Inferior parietal cortex (tissue), 1 donor: ENCODE measurements around the gene LPP.

ENCODE experiments used
- DNase-seq: peaks from one replicate; pipeline ENCODE4 v3.0.0-alpha.2; 2016; ENCODE audit errors: extremely low spot score

The LPP gene

DNA sequence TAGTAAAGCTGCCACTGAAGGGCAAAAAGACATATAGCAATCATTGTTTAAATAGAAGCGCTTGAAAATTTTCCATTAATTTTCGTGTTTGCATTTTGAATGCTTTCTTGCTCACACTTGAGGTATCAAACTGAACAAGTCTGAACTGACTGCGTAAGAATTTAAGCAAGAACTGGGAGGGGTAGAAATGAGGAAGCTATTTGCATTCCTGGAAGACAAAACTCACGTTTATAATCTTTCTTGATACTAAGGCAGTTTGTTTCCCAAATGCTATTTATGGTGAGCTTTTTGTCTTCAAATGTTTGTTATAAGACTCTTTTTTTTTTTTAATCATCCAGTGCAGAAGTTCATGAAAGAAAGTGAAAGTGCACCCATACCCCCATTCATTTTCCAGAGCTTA is 518.0 kb downstream of the LPP start:
- DNase-seq = no peak

DNA sequence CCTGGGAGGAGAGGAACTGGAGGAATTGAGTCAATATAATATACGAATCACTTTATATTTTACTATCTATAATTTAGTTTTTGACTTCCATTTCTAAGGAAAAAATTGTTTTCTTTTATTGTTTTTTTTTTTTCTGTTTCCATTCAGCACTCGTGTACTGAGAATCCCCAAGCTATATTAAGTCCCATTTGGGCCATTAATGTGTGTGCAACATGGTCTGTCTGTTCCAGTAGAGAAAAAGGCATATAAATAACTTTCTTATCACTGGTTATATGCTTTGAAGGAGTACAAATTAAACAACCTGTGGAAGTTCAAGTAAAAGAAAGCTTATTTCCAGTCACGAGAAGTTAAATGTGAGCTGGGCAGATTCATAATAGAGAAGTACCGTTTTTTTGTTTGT is 518.9 kb downstream of the LPP start:
- DNase-seq = no peak

DNA sequence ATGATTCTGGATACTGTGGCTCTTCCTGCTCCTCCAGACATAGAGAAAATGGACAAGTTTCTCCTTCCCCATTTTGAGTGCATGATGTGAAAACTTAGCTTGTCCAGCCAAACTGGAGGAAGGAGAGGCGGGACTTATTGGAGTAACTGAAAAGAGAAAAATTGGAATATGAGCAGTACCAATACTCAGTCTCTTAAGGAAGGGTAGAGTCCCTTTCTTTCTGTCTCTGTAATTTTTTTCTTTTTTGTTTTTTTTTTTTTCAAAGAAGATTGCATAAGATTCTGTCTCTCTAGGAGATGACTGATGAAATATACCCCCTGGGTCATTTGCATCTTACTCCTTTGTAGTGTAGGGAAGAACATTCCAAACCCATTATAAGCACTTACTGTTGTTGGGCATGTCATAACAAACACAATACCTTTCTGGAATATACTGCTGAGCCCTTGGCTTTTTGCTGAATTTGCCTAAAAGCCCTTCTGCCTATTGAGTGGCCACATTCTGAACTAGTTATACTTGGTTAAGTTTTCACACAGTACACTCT is 519.8 kb downstream of the LPP start:
- no peak for DNase-seq

DNA sequence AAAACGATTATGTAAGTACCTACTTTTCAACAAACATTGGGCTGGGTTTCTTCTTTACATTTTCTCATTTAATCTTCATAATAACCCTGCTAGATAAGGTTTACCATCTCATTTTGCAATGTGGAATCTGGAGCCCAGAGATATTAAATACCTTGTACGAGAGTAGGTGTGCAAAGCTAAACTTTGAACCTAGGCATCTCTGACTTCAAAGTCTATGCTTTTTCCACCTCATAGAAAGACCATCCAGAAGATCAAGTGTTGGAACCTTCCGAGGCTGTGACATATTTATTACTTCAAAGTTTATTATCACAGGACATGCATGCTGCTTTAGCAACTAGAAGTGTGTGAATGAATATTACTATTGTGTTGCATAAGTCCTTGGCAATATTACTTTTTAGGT is 520.6 kb downstream of the LPP start:
- DNase-seq = no peak

DNA sequence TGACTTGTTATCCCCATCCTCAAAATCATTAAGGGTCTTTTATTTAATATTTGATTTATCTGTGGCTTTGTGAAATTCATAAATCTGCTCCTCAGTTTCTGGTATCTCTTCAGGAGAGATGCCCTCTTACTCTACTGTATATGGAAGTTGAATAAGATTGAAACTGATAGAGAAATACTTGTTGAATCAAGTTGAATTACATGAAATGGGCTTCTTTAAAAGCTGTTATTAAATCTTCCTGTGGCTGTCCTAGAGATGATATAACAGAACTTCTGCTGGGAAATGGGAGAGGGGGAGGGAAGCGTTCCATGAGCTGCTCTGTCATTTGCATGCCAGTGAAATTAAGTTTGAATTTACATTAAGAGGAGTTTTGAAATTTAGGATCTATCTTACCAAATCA is 523.4 kb downstream of the LPP start:
- no peak for DNase-seq

DNA sequence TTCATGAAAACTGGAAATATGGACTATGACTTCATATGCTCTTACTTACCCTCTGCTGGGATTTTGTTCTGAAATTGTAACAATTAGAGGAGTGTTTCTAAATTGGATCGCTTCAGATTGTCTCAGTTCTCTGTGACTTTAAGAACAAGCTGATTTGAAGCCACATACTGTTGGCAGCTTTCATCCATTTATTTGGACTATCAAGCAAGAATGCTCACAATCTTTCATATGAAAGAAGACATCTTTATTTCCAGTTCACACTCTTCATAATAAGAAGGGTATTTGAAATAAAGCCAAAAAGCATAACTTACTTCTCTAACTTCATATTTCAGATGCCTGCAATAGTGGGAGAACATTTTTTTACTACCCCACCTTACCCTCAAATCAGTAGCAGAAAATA is 526.2 kb downstream of the LPP start:
- no peak for DNase-seq

DNA sequence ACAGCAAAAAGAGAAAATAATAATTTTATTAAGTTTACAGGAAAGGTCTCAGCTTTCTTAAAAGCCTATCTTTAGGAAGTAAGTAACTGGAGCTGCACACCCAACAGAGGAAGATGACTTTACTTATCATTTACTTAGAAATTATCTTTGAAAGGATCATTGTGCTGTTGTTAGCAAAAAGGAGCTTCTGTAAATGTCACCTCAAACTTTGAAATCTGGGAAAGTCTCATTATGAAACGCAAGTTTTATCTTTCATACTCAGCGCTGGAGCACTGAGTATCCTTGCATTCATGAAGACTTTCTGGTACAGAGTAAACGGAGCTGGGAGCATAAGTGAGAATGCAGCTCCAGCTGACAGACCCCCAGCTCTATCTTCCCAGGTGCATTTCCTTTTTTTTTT is 526.6 kb downstream of the LPP start:
- DNase-seq = no peak

DNA sequence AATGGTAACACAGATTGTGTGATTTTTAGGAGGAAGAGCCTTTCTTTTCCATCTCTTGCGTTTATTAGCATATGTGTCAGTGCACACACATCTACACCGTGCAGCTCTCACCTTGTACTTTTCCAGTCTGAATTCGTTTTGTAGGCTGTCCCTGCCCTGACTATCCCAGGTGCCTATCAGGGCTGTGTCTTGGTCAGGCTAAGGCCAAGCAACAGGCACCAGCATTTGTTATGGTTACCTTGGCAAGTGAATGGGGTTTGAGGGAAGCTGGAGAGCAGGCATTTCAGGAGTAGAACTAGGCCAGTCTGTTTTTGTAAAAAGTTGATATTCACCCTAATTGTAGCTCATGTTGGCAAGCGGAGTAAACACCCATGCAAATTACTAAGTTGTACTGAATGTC is 528.4 kb downstream of the LPP start:
- DNase-seq = no peak

DNA sequence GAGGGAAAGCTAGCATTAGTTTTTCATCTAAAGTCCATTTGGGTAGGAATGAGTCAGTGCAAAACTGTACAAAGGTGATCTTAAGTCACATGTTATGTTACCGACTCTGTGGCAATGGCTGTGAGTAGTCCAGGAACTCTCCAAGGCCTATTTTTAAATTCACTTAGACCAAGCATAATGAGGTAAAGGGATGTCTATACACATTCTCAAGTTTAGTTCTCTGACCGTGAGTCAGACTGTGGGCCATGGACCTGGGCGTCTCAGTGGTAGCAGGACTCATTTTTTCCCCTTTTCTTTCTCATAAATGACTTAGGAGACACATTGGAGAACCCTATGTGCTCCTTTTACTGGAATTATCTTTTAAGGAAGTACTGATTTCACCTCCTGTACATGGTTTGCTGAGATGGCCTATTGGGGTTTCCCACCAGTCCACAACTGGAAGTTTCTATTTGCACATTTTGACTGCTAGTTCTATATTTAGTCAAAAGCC is 529.1 kb downstream of the LPP start:
- DNase-seq = no peak

DNA sequence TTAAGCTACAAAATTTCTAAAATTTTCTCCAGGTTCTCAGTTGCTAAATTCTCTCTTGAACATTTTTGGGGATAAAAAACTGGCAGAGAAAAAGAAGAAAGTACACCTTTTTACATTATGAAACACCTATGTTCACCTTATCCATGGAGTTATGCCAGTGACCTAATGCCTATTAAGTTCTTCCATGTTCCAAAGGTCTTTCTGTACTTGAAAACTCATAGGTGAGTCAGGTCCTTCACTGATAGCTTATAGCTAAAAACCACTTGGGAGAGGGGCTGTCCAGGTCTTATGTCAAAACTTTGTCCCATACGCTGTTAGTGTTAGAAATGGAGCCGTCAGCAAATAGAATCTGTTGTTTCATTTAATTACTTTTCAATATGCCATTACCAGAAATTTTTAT is 530.3 kb downstream of the LPP start:
- no peak for DNase-seq

DNA sequence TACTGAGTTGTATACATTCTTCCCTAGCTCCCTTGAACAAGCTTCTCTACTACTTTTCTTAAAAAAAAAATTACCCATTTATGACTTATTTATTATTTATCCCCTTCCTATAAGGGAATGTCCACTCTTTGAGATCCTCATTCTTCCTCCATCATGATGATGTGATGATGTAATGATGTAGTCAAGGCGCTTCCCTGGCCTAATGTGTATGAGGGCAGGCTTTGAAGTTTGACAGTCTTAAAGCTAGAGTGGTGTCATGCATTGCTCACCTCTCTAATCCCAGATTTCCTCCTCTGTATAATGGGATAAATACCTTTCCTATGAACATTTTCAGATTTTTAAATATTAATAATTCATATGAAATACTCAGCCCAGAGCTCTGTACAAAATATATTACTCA is 531.8 kb downstream of the LPP start:
- DNase-seq = no peak

DNA sequence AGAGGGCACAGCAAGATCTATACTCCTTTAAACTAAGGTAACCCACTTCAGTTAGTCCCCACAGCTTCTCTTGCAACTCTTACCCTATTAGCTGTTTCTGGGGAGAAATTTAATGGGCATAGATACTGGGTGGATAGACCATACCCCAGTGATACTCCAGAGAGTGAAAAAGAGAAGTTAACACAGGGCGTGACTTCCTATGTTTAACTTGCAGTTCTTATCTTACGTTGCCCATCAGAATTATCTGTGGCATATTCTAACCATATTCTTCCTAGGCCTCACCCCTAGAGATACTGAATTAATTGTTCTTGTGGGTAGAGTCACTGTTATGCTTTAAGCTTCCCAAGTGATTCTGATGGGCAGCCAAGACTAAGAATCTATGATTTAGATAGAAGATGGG is 532.4 kb downstream of the LPP start:
- no peak for DNase-seq

DNA sequence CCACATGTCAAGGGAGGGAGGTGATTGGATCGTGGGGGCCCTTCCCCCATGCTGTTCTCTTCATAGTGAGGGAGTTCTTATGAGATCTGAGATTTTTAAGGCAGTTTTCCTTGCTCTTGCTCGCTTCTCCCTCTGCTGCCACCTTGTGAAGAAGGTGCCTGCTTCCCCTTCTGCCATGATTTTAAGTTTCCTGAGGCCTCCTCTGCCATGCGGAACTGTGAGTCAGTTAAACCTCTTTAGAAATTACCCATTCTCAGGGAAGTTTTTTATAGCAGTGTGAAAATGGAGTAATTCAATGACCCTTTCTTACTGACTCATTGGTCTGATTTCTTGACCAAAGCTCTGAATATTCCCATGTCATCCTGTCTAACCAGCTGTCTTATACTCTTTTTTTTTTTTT is 533.4 kb downstream of the LPP start:
- no peak for DNase-seq

DNA sequence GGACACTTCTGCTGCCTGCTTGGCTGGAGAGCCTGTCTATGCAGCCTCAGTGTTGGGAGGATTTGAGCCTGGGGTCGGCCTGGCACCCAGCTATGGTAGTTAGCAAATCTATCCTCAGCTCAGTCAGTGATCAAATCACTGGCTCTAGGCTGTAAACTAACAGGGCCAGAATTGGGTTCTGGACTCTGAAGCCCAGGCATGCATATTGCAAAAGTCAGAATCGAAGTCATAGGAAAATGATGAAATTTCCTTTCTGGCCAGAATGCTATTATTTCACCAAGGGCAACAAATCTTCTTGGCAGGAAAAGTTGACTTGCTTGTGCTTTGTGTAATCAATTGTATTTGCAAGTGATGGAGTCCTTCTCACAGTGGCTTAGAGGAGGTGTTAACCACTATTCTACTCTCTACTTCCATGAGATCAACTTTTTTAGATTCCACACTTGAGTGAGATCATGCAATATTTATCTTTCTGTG is 535.2 kb downstream of the LPP start:
- DNase-seq = no peak

DNA sequence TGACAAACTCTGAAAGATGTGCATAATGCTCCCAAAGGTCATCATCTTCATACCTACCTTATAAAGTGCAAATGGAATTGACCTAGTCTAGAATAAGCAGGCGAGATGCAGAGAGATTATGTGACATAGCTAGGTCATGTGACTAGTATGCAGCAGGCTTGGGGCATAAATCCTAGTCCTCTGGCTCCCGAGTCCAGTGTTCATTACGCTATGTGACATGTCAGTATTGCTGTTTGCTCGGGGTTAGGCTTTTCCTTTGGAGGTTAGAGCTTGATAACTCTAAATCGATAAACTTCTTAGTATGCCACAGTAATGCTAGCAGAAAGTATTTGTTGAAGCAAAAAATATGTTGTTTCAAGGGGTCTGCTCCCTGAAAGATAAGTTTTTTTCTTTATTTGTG is 536.1 kb downstream of the LPP start:
- DNase-seq = no peak

DNA sequence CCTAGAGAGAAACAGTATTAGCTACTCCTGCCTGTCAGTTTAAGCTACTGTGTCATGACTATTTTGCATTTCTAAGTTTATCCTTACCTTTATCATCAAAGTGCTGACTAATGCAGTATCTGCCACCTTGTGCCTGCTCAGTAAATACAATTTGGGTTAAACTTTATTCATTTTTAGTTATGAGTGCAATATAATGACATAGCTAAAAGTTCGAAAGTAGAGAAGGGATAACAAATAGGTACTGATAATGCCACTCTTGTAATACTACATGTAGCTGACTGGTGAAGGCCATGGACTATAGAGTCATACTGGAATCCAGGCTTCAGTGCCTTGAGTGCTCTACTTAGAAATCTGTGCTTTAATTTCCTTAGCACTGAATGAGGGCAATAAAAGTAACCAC is 537.0 kb downstream of the LPP start:
- no peak for DNase-seq

DNA sequence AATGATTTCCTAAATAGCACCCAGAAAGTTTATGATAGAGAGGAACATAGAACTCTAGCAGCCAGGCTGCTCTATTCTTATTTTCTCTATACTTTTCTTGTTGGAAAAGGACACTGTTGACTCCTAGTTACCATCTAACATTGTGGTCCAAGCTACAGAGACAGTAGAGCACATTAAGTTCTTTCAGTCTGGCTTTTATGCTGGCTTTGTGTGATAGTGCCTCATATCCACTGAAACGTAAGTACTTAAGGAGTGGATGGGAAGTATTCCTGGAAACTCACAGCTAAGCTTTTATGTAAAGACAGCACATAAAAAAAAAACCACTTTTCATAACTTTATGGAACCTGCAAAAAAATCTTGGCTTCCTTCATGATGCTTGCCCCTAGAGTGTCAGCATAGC is 537.7 kb downstream of the LPP start:
- no peak for DNase-seq

DNA sequence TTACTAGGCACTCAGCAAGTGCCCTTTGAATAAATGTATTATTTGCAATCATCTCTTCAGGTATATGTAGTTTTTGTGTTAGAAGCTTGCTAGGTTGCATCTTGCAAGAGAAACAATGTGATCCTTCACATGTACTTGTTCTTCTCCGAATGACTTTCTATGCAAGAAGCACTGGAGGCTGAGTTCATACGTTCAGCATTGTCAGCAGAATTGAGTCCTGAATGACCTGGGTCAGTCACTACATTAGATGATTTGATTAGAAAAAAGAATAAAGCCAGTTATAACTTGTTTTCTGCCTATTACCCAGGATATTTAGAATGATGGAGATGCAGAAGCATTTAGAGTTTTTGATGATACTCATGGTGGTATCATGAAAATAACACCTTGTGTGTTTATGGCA is 538.7 kb downstream of the LPP start:
- DNase-seq = no peak

DNA sequence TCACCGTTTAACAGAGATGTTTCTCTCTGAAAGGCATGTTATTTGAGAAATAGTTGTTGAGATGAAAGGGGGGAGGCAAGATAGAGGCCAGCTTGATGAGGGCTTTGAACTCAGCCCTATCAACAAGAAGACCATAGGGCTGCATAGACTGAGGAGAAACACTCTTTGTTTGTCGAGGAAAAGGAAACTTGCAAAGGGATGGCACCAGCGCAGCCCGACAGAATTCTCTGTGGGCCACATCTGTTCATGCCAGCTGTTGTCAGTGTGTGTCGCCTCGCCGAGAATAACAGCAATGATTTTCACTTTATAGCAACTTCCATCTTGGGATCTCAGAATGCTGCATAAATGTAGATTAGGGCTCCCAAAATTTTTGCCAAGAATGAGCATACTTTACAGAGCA is 539.5 kb downstream of the LPP start:
- peak; percentile 34 for DNase-seq

DNA sequence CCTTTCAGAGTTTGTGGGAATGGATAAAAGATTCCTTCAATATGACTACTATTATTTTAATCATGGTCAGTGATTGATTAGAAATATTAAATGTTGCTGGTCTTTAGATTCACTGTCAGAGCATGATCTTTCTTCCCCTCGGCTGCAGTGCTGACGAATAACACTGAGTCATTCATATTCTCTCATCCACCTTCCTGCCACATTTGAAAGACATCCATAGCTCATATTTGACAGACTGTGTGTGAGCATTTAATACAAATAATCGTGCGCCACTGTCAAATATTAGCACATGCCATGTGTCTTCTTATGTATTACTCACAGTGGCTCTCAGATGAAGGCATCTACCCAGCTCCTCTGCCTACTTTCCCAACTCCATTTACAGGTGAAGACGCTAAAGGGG is 541.3 kb downstream of the LPP start:
- DNase-seq = no peak

DNA sequence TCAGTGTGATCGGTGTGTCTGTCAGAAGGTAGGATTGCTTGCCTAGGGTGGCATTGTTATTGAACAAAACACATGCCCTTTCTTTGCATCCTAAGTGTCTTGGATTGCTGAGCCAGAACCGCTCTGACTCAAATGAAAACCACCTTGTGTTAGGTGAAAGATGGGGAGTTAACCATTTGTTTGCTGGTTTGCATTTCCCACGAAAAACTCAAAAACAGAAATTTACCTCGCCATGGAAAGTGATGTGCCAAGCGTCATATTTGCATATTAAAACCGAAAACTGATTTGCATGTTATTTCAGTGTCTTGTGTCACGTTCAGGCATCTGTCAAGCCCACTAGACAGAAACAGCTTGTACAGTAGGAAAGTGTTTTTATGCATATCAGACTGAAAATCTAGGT is 543.2 kb downstream of the LPP start:
- DNase-seq = no peak

DNA sequence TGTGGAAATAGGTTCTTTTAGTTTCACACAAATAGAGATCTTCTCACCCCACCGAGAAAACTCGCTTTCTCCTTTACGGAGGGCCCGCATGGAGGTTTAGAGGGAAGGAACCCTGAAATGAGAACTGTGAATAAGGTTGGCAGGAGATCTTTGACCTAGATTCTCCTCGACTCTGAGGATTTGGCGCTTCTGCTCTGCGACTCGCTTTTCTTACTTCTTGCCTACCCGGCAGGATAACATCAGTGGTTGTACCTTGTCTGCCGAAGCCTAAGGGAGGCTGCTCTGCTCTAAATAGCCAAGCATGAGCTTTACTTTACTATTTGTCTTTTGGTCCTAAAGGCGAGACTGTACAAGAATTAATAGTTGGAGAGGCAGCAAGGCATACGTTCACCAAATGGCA is 544.5 kb downstream of the LPP start:
- DNase-seq = no peak

DNA sequence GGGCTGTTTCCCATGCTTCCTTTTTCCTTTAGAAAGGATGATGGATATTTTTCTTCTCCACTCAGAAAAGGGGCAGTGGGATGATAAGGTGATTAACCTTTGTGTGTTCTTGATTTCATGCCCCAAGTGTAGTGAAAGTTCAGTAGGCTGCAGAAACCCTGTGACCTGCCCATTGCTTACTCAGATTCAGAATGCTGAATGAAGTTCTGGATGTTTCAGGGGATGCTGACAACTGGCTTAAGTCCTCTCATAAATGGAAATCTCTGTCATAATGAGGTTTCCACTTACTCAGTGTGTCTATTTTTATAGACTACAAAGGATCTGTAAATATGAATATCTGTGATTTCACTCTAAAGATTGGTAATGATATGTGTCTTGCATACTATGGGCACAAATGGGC is 546.5 kb downstream of the LPP start:
- no peak for DNase-seq

DNA sequence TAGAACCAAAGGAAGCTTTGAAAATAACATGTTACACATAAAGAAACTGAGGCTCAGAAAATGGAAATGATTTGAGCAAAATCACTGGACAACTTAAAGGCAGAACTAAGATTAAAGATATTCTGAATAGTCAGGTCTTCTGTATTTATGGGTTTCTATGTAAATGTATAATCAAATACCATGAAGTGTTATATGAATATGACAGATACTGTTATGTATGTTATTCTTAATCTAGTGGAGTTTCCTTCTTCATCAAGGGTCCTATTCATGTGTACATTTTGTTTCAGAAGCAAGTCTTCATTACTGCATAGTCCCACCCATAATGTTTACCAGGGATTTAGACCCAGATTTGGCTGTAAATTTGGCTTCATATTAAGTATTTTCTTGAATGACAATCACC is 547.0 kb downstream of the LPP start:
- DNase-seq = no peak
